ENCODE measurements around the gene COL24A1.

GRCh38 chr1:85838238-85838637 lies 318.3 kb downstream of the COL24A1 start:
- no peak for TF ChIP-seq CTCF (conservative IDR thresholded peaks at IDR 0.05; ENCODE audit: low read depth, low read length)
- TF ChIP-seq EZH2 (IDR thresholded peaks at IDR 0.05; ENCODE audit: borderline replicate concordance, low read depth, low read length, poor library complexity, severe bottlenecking): no peak

Data from A673 (cell line).